HEK293 (cell line): ENCODE data around the gene WNT7A.

Source experiments
- CTCF ChIP-seq: fragments of 450-650 bp; formaldehyde crosslinking; IDR thresholded peaks from 2 replicates; pipeline ENCODE4 v1.5.1; 2016; ENCODE audit warnings: missing biosample characterization, missing genetic modification characterization
- ZNF658 ChIP-seq: fragments of 450-650 bp; formaldehyde crosslinking; IDR thresholded peaks from 2 replicates; pipeline ENCODE4; 2016; ENCODE audit warnings: missing biosample characterization, missing genetic modification characterization
- ZSCAN30 ChIP-seq: fragments of 450-650 bp; IDR thresholded peaks from 2 replicates; pipeline ENCODE4 v1.5.1; 2018; ENCODE audit warnings: missing biosample characterization, mild to moderate bottlenecking, missing genetic modification characterization, moderate library complexity
- TF ChIP-seq, protein P1 (sequence below): fragments of 450-650 bp; formaldehyde crosslinking; IDR thresholded peaks from 2 replicates; pipeline ENCODE4 v1.5.1; 2016; ENCODE audit warnings: missing biosample characterization, missing genetic modification characterization, low read depth

GRCh38 chr3:13883681-13884080 lies 3.8 kb upstream of the WNT7A start:
- TF ChIP-seq, protein P1, sequence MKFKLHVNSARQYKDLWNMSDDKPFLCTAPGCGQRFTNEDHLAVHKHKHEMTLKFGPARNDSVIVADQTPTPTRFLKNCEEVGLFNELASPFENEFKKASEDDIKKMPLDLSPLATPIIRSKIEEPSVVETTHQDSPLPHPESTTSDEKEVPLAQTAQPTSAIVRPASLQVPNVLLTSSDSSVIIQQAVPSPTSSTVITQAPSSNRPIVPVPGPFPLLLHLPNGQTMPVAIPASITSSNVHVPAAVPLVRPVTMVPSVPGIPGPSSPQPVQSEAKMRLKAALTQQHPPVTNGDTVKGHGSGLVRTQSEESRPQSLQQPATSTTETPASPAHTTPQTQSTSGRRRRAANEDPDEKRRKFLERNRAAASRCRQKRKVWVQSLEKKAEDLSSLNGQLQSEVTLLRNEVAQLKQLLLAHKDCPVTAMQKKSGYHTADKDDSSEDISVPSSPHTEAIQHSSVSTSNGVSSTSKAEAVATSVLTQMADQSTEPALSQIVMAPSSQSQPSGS, result no peak
- TF ChIP-seq CTCF, result no peak
- TF ChIP-seq ZSCAN30, result no peak
- TF ChIP-seq ZNF658 (tag by site-specific recombination), result no peak
